Central memory CD8-positive, alpha-beta T cell (primary cell): ENCODE data around the gene APCDD1L.
"Not testable (repeated sequence)": the region's sequence is repeated elsewhere in the genome, so short reads cannot be mapped to it uniquely, and the experiment has no call there.

Experiments used
- ATAC-seq: fragments of 150-1000 bp; cut with Tn5 transposase; replicated peaks from 2 replicates; pipeline ENCODE4 v1.10.0; 2022; ENCODE audit warnings: mild to moderate bottlenecking, moderate FRiP score, moderate number of reproducible peaks; ENCODE audit not compliant: poor library complexity, severe bottlenecking; ENCODE audit errors: extremely low read depth
- DNase-seq, 2 donors: peaks; one replicate each; pipeline ENCODE4 v3.0.0; 2021; ENCODE audit warnings: low spot score in 2 of 2
- H3K27ac Mint-ChIP-seq: one replicate; pipeline ENCODE4 v1.8.0; 2022; ENCODE audit warnings: low read depth, mild to moderate bottlenecking, moderate library complexity, mixed read lengths
- H3K27me3 Mint-ChIP-seq: one replicate; pipeline ENCODE4 v1.8.0; 2022; ENCODE audit warnings: mixed read lengths
- H3K36me3 Mint-ChIP-seq: one replicate; pipeline ENCODE4 v1.8.0; 2022; ENCODE audit warnings: mild to moderate bottlenecking, moderate library complexity, mixed read lengths; ENCODE audit not compliant: insufficient read depth
- H3K4me1 Mint-ChIP-seq: one replicate; pipeline ENCODE4 v1.8.0; 2022; ENCODE audit warnings: mixed read lengths
- H3K4me3 Mint-ChIP-seq: one replicate; pipeline ENCODE4 v1.8.0; 2022; ENCODE audit warnings: mild to moderate bottlenecking, moderate library complexity, mixed read lengths
- H3K9me3 Mint-ChIP-seq: one replicate; pipeline ENCODE4 v1.8.0; 2022; ENCODE audit warnings: mixed read lengths

Gene APCDD1L

GRCh38 chr20:58550275-58551059 lies 35.3 kb upstream of the APCDD1L start:
- H3K4me3 Mint-ChIP-seq: no peak overlapping the region
- no peaks in the 10 kb centered on the region for H3K9me3 Mint-ChIP-seq
- H3K27ac Mint-ChIP-seq: no peak overlapping the region
- ATAC-seq (no peak), DNase-seq (no peak)
- no peaks in the 10 kb centered on the region for H3K36me3 Mint-ChIP-seq
- no peaks in the 10 kb centered on the region for H3K4me1 Mint-ChIP-seq
- H3K27me3 Mint-ChIP-seq: peaks cover 73% of the 10 kb centered on the region

- Mint-ChIP-seq H3K36me3 (no peaks in the 10 kb centered on the region), H3K4me1 (no peaks in the 10 kb centered on the region), H3K4me3 (no peak overlapping the region), H3K27me3 (peaks cover 65% of the 10 kb centered on the region), H3K9me3 (no peaks in the 10 kb centered on the region), H3K27ac (no peak overlapping the region)
- DNase-seq (no peak), ATAC-seq (no peak)
These were observed 34.3 kb upstream of the APCDD1L start for GRCh38 chr20:58549231-58550209.

DNA sequence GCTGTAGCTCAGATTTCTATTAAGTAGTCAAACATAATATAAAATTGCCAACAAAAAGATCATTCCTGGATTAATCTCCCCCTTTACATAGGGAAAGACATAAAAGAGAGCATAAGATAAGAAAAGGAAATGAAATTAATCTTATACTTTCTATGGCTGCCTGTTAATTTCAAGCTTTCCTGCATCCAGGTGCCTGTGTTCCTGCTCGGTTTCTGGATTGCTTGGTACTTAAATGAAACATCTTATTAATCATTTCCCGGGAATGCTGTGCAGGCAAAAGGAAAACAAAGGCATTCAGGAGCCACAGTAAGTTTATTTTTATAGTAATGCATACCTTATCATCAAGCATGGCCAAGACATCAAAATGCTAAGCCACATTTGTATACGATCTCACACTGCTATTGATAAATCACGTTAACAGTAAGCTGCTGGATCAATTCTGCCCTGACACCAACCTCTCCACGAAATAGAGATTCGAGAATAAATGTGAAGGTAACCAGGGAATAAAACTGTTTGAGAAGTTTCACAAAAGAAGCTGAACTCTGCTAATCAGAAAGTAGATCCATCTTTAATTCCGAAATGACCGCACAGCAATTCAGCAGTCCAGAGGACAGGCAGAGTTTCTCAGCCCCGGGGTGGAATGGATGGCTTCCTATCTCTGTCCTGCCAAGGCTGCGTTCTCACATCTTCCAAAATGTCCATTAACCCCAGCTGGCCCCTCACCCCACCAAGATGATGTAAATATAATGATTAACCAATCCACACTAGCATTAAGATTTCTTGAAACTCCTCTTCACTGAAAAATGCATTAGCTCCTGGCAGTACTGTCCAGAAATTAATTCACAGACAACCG lies 32.6 kb upstream of the APCDD1L start:
- Mint-ChIP-seq H3K4me1 (no peaks in the 10 kb centered on the region), H3K36me3 (no peaks in the 10 kb centered on the region), H3K27ac (no peak overlapping the region), H3K4me3 (no peak overlapping the region), H3K9me3 (no peaks in the 10 kb centered on the region), H3K27me3 (peaks cover 49% of the 10 kb centered on the region)
- DNase-seq (no peak), ATAC-seq (no peak)

- Mint-ChIP-seq H3K9me3 (no peaks in the 10 kb centered on the region), H3K27ac (no peak overlapping the region), H3K27me3 (peaks cover 40% of the 10 kb centered on the region), H3K4me1 (no peaks in the 10 kb centered on the region), H3K36me3 (no peaks in the 10 kb centered on the region), H3K4me3 (no peak overlapping the region)
- ATAC-seq (no peak), DNase-seq (no peak)
These were observed 31.8 kb upstream of the APCDD1L start for GRCh38 chr20:58546756-58547622.

DNA sequence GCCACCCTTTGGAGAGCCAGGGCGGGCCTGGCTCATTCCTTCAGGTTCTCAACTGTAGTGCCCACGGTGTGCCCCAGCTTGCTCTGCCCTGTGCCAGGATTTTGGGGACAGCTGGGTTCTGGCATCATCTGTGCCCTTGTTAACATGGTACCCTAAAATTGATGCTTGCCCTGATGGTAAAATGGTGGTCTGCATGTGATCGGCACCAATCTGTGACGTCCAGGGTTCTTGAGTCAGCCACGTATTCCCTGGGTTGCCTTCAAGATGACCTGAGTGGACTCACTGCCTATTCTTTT lies 31.2 kb upstream of the APCDD1L start:
- DNase-seq: no peak
- peaks cover 37% of the 10 kb centered on the region for H3K27me3 Mint-ChIP-seq
- no peaks in the 10 kb centered on the region for H3K4me1 Mint-ChIP-seq
- H3K4me3 Mint-ChIP-seq: no peak overlapping the region
- no peak overlapping the region for H3K27ac Mint-ChIP-seq
- ATAC-seq: no peak
- no peaks in the 10 kb centered on the region for H3K36me3 Mint-ChIP-seq
- no peaks in the 10 kb centered on the region for H3K9me3 Mint-ChIP-seq

DNA sequence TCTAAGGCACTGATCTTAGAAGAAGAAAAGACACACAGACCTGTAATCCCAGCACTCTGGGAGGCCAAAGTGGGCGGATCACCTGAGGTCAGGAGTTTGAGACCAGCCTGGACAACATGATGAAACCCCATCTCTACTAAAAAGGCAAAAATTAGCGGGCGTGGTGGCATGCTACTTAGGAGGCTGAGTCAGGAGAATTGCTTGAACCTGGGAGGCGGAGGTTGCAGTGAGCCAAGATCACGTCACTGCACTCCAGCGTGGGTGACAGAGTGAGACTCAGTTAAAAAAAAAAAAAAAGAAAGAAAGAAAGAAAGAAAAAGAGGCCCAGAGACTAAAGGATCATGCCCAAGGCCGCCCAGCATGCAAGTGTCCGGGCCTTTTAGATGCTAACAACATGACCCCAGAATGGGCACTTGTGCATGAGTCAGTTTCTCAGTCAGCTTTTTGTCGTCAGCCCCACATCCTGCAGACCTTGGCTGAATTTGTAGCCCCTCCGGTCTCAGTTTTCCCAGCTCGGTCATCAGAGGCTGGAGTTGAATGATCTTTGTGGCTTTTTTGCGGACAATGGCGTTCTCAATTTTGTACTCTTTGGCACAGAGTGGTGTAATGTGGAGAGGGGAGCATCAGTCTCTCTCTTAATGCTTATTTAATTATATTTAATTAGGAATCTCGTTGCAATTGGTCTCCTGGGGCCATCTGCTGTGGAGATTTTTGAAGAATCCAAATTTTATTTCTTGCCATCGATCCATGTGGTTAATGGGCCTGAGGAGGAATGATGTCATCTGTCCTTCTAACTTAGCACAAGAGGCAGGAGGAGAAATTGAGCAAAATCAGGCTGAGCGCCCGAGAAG lies 30.6 kb upstream of the APCDD1L start:
- H3K9me3 Mint-ChIP-seq: no peaks in the 10 kb centered on the region
- peaks cover 43% of the 10 kb centered on the region for H3K27me3 Mint-ChIP-seq
- no peak for DNase-seq
- no peak for ATAC-seq
- H3K36me3 Mint-ChIP-seq: no peaks in the 10 kb centered on the region
- no peak overlapping the region for H3K27ac Mint-ChIP-seq
- no peak overlapping the region for H3K4me3 Mint-ChIP-seq
- no peaks in the 10 kb centered on the region for H3K4me1 Mint-ChIP-seq

GRCh38 chr20:58544891-58545290 lies 29.7 kb upstream of the APCDD1L start:
- Mint-ChIP-seq H3K27me3 (peaks cover 44% of the 10 kb centered on the region), H3K9me3 (no peaks in the 10 kb centered on the region), H3K4me3 (no peak overlapping the region), H3K27ac (no peak overlapping the region), H3K36me3 (no peaks in the 10 kb centered on the region), H3K4me1 (no peaks in the 10 kb centered on the region)
- ATAC-seq: no peak
- DNase-seq: no peak

- H3K36me3 Mint-ChIP-seq: no peaks in the 10 kb centered on the region
- H3K27me3 Mint-ChIP-seq: peaks cover 38% of the 10 kb centered on the region
- DNase-seq (no peak), ATAC-seq (no peak)
- no peaks in the 10 kb centered on the region for H3K4me1 Mint-ChIP-seq
- no peak overlapping the region for H3K27ac Mint-ChIP-seq
- H3K9me3 Mint-ChIP-seq: no peaks in the 10 kb centered on the region
- no peak overlapping the region for H3K4me3 Mint-ChIP-seq
These were observed 29.1 kb upstream of the APCDD1L start for GRCh38 chr20:58544286-58544685.

- DNase-seq: no peak
- no peaks in the 10 kb centered on the region for H3K4me1 Mint-ChIP-seq
- ATAC-seq: no peak
- H3K27me3 Mint-ChIP-seq: peaks cover 33% of the 10 kb centered on the region
- no peak overlapping the region for H3K4me3 Mint-ChIP-seq
- H3K36me3 Mint-ChIP-seq: no peaks in the 10 kb centered on the region
- H3K9me3 Mint-ChIP-seq: no peaks in the 10 kb centered on the region
- H3K27ac Mint-ChIP-seq: no peak overlapping the region
These were observed 28.1 kb upstream of the APCDD1L start for GRCh38 chr20:58543274-58543673.

- DNase-seq: no peak
- Mint-ChIP-seq H3K4me1 (no peaks in the 10 kb centered on the region), H3K27me3 (peaks cover 26% of the 10 kb centered on the region), H3K9me3 (no peaks in the 10 kb centered on the region), H3K27ac (no peak overlapping the region), H3K4me3 (no peak overlapping the region), H3K36me3 (no peaks in the 10 kb centered on the region)
- ATAC-seq: no peak
These were observed 27.4 kb upstream of the APCDD1L start for GRCh38 chr20:58542411-58543095.

DNA sequence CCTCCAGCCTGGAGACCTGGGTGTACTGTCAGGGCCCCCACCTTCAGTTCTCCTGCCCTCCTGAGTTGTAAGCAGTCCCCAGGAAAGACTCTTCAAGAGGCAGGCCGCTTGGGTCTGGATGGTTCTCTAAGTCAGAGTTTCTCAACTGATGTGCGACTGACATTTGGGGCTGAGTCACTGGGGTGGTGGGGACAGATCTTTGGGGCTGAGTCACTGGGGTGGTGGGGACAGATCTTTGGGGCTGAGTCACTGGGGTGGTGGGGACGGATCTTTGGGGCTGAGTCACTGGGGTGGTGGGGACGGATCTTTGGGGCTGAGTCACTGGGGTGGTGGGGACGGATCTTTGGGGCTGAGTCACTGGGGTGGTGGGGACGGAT lies 26.8 kb upstream of the APCDD1L start:
- H3K27ac Mint-ChIP-seq, H3K36me3 Mint-ChIP-seq, H3K4me1 Mint-ChIP-seq, DNase-seq, H3K4me3 Mint-ChIP-seq, ATAC-seq, H3K9me3 Mint-ChIP-seq: not testable (repeated sequence)
- peaks cover 21% of the 10 kb centered on the region for H3K27me3 Mint-ChIP-seq
